ENCODE results near the gene PLB1. TPM values are rescaled to one million over a fixed set of nuclear protein-coding genes. Genes with fewer than 3 reads are reported as not detected.

PLB1 gene
- total RNA-seq, 4 donors from 2014 or later, result 1.5 to 16.5 (median 4.6) TPM

GRCh38 chr2:28683100-28683706 lies 187.3 kb downstream of the PLB1 start:
- TF ChIP-seq, protein P1, sequence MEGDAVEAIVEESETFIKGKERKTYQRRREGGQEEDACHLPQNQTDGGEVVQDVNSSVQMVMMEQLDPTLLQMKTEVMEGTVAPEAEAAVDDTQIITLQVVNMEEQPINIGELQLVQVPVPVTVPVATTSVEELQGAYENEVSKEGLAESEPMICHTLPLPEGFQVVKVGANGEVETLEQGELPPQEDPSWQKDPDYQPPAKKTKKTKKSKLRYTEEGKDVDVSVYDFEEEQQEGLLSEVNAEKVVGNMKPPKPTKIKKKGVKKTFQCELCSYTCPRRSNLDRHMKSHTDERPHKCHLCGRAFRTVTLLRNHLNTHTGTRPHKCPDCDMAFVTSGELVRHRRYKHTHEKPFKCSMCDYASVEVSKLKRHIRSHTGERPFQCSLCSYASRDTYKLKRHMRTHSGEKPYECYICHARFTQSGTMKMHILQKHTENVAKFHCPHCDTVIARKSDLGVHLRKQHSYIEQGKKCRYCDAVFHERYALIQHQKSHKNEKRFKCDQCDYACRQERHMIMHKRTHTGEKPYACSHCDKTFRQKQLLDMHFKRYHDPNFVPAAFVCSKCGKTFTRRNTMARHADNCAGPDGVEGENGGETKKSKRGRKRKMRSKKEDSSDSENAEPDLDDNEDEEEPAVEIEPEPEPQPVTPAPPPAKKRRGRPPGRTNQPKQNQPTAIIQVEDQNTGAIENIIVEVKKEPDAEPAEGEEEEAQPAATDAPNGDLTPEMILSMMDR (IDR thresholded peaks at IDR 0.05; ENCODE audit: low read depth), result no peak

DNA sequence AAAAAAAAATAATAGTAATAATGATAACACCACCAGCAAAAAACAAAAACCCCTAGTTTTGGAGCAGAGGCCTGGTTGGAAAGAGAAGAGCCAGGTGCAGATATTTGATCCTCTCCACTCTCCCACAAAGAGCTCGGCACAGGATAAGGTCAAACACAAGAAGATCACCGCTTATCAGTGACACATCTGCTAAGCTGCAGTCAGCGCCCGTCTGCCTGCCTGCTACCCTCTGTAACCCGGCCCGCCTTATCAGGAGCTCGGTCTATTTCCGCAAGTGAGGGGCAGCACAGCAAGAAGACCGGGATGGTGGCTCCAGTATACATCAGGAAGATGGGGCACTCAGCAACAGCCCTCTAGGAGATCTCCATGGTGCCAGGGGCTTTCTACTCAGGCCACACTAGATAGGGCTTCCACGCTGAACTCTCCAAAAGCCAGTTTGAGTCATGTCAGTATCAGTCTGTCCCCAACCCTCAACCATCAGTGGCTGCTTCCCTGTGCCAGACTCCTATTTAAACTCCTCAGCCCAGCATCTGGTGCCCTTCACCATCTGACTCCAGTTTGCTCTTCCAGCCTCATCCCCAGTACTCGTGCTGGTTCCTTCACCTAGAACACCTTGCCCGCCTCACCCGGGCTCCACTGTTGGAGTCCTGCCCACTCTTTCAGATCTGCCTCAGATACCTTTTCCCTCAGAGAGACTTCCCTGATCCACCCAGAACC lies 188.4 kb downstream of the PLB1 start:
- TF ChIP-seq, protein P1 (IDR thresholded peaks at IDR 0.05; ENCODE audit: low read depth), result no peak

- TF ChIP-seq, protein P1 (IDR thresholded peaks at IDR 0.05; ENCODE audit: low read depth), result no peak
Measured at GRCh38 chr2:28687171-28687570, 191.3 kb downstream of the PLB1 start.

- TF ChIP-seq, protein P1 (IDR thresholded peaks at IDR 0.05; ENCODE audit: low read depth), result no peak
Measured at GRCh38 chr2:28687640-28688385, 192.0 kb downstream of the PLB1 start.

GRCh38 chr2:28688818-28689217 lies 193.0 kb downstream of the PLB1 start:
- TF ChIP-seq, protein P1 (IDR thresholded peaks at IDR 0.05; ENCODE audit: low read depth), result no peak

- TF ChIP-seq, protein P1 (IDR thresholded peaks at IDR 0.05; ENCODE audit: low read depth), result no peak
Measured at GRCh38 chr2:28689771-28690170, 193.9 kb downstream of the PLB1 start.

GRCh38 chr2:28692411-28692810 lies 196.6 kb downstream of the PLB1 start:
- TF ChIP-seq, protein P1 (IDR thresholded peaks at IDR 0.05; ENCODE audit: low read depth), result no peak

Measured in subcutaneous adipose tissue (tissue), 4 donors.